IMR-90 (cell line): Measurements from ENCODE around the gene REST. TPM values are rescaled to one million over a fixed set of nuclear protein-coding genes. Genes with fewer than 3 reads are reported as not detected.

ENCODE experiments used
- ATAC-seq: fragments of 200-7000 bp; cut with Tn5 transposase; 2 replicates; pipeline ENCODE4 v1.9.1; 2020; ENCODE audit warnings: low read depth, mild to moderate bottlenecking, moderate library complexity
- BruUV-seq: library from RNA; stranded (reverse); fragments of 400-500 nt; replicated peaks from 2 replicates; lab custom pipeline; 2021; lab: Mats Ljungman, UMichigan
- CTCF ChIA-PET: fragments of 300-600 bp; formaldehyde crosslinking; extraction: SDS; loops from one replicate; lab custom pipeline; 2021; ENCODE audit warnings: antibody characterized with exemption; lab: Yijun Ruan, JAX
- POLR2A ChIA-PET: fragments of 300-600 bp; sonication (Branson Sonifier 250); formaldehyde crosslinking; loops from one replicate; lab custom pipeline; 2022; ENCODE audit warnings: antibody characterized with exemption; ENCODE audit not compliant: unreplicated experiment; lab: Charles Lee
- DNase-seq: peaks from one replicate; pipeline ENCODE4 v3.0.0; 2013
- H2AFZ ChIP-seq: replicated peaks from 2 replicates; pipeline ENCODE3; 2013; ENCODE audit warnings: low read length, mild to moderate bottlenecking; ENCODE audit not compliant: poor library complexity
- H2AK5ac ChIP-seq: 2 replicates; pipeline ENCODE4 v1.6.1; 2013; ENCODE audit warnings: low read depth, low read length, inconsistent platforms
- H2AK9ac ChIP-seq: replicated peaks from 2 replicates; pipeline ENCODE3; 2013; ENCODE audit warnings: mild to moderate bottlenecking, low read depth, low read length, moderate library complexity; ENCODE audit not compliant: poor library complexity
- H2BK120ac ChIP-seq: 2 replicates; pipeline ENCODE4 v1.6.1; 2013; ENCODE audit warnings: low read depth, low read length, inconsistent platforms
- H2BK15ac ChIP-seq: 3 replicates; pipeline ENCODE4 v1.6.1; 2013; ENCODE audit warnings: low read depth, low read length, inconsistent platforms
- H2BK20ac ChIP-seq: 2 replicates; pipeline ENCODE4 v1.6.1; 2013; ENCODE audit warnings: low read depth, mild to moderate bottlenecking, inconsistent platforms, low read length, moderate library complexity
- H2BK5ac ChIP-seq: 2 replicates; pipeline ENCODE4 v1.6.1; 2013; ENCODE audit warnings: mild to moderate bottlenecking, low read depth, low read length, inconsistent platforms; ENCODE audit not compliant: poor library complexity, severe bottlenecking
- H3K14ac ChIP-seq: replicated peaks from 2 replicates; pipeline ENCODE4 v1.6.1; 2013; ENCODE audit warnings: low read depth, low read length, inconsistent platforms
- H3K18ac ChIP-seq: 2 replicates; pipeline ENCODE4 v1.6.1; 2013; ENCODE audit warnings: low read depth, low read length, control low read depth
- H3K23ac ChIP-seq: 2 replicates; pipeline ENCODE4 v1.6.1; 2013; ENCODE audit warnings: low read depth, low read length, inconsistent platforms
- H3K27ac ChIP-seq: 2 replicates; pipeline ENCODE4 v1.5.1; 2013; ENCODE audit warnings: mild to moderate bottlenecking, control low read depth, low read length; ENCODE audit not compliant: insufficient read depth
- H3K27me3 ChIP-seq: 2 replicates; pipeline ENCODE4 v1.6.1; 2013; ENCODE audit warnings: low read length; ENCODE audit not compliant: control insufficient read depth, insufficient read depth
- H3K36me3 ChIP-seq: 2 replicates; pipeline ENCODE4 v1.6.1; 2013; ENCODE audit warnings: low read length, mixed read lengths; ENCODE audit not compliant: control insufficient read depth, insufficient read depth
- H3K4ac ChIP-seq: 2 replicates; pipeline ENCODE4 v1.6.1; 2013; ENCODE audit warnings: low read depth, low read length, inconsistent platforms
- H3K4me1 ChIP-seq: 2 replicates; pipeline ENCODE4 v1.6.1; 2013; ENCODE audit warnings: low read length, mixed read lengths; ENCODE audit not compliant: control insufficient read depth, insufficient read depth
- H3K4me2 ChIP-seq: 2 replicates; pipeline ENCODE4 v1.6.1; 2013; ENCODE audit warnings: low read depth, mild to moderate bottlenecking, control low read depth, low read length, moderate library complexity
- H3K4me3 ChIP-seq: 2 replicates; pipeline ENCODE4 v1.5.1; 2013; ENCODE audit warnings: low read depth, mild to moderate bottlenecking, control low read depth, low read length, moderate library complexity; ENCODE audit not compliant: insufficient read depth
- H3K56ac ChIP-seq: 2 replicates; pipeline ENCODE4 v1.6.1; 2013; ENCODE audit warnings: low read length, inconsistent platforms; ENCODE audit not compliant: insufficient read depth; ENCODE audit errors: extremely low read depth
- H3K79me1 ChIP-seq, 2 experiments: 2 replicates each; pipeline ENCODE4 v1.6.1; 2013; ENCODE audit warnings: low read length in 2 of 2, inconsistent platforms in 1 of 2, low read depth in 1 of 2
- H3K9ac ChIP-seq: 2 replicates; pipeline ENCODE4 v1.6.1; 2013; ENCODE audit warnings: low read depth, low read length, control low read depth
- H3K9me1 ChIP-seq: 2 replicates; pipeline ENCODE4 v1.6.1; 2013; ENCODE audit warnings: low read length, inconsistent platforms; ENCODE audit not compliant: insufficient read depth
- H3K9me3 ChIP-seq: 2 replicates; pipeline ENCODE4 v1.6.1; 2013; ENCODE audit warnings: low read length; ENCODE audit not compliant: control insufficient read depth, insufficient read depth
- H4K20me1 ChIP-seq: 2 replicates; pipeline ENCODE4 v1.6.1; 2013; ENCODE audit warnings: low read length, inconsistent platforms; ENCODE audit not compliant: insufficient read depth
- H4K5ac ChIP-seq: 2 replicates; pipeline ENCODE4 v1.6.1; 2013; ENCODE audit warnings: mild to moderate bottlenecking, low read depth, low read length, control low read depth
- H4K8ac ChIP-seq, 2 experiments: 2 replicates each; pipeline ENCODE4 v1.6.1; 2013; ENCODE audit warnings: low read depth in 2 of 2, low read length in 2 of 2, control low read depth in 1 of 2, inconsistent platforms in 1 of 2
- H4K91ac ChIP-seq: 2 replicates; pipeline ENCODE4 v1.6.1; 2013; ENCODE audit warnings: low read depth, low read length, inconsistent platforms; ENCODE audit not compliant: insufficient read depth
- BHLHE40 ChIP-seq: fragments of 150-350 bp; IDR thresholded peaks from 2 replicates; pipeline ENCODE4 v1.6.1; 2016; ENCODE audit warnings: mild to moderate bottlenecking, low read depth, low read length
- CHD1 ChIP-seq: IDR thresholded peaks from 2 replicates; pipeline ENCODE4 v1.6.1; 2012; ENCODE audit warnings: low read depth, low read length, improper control_type of control experiment
- FOS ChIP-seq: fragments of 150-350 bp; IDR thresholded peaks from 2 replicates; pipeline ENCODE4 v1.6.1; 2016; ENCODE audit warnings: low read depth, low read length
- MAFK ChIP-seq: IDR thresholded peaks from 2 replicates; pipeline ENCODE4 v1.6.1; 2012; ENCODE audit warnings: low read depth, low read length, improper control_type of control experiment
- MXI1 ChIP-seq: IDR thresholded peaks from 2 replicates; pipeline ENCODE4 v1.6.1; 2012; ENCODE audit warnings: low read depth, mild to moderate bottlenecking, low read length, moderate library complexity, borderline replicate concordance
- NFE2L2 ChIP-seq: fragments of 150-350 bp; IDR thresholded peaks from 2 replicates; pipeline ENCODE4 v1.6.1; 2016; ENCODE audit warnings: low read depth, mild to moderate bottlenecking, low read length
- POLR2A ChIP-seq: IDR thresholded peaks from 2 replicates; pipeline ENCODE4 v1.6.1; 2012; ENCODE audit warnings: mild to moderate bottlenecking, low read depth, low read length
- RAD21 ChIP-seq: IDR thresholded peaks from 2 replicates; pipeline ENCODE4 v1.6.1; 2012; ENCODE audit warnings: low read length, improper control_type of control experiment
- RCOR1 ChIP-seq: IDR thresholded peaks from 2 replicates; pipeline ENCODE4 v1.6.1; 2012; ENCODE audit warnings: mild to moderate bottlenecking, low read length, improper control_type of control experiment; ENCODE audit not compliant: insufficient replicate concordance
- RFX5 ChIP-seq: IDR thresholded peaks from 2 replicates; pipeline ENCODE4 v1.8.0; 2012; ENCODE audit warnings: low read depth, mild to moderate bottlenecking, low read length, moderate library complexity
- SMC3 ChIP-seq: fragments of 150-350 bp; IDR thresholded peaks from 2 replicates; pipeline ENCODE4 v1.6.1; 2016; ENCODE audit warnings: low read depth, mild to moderate bottlenecking, antibody characterized with exemption, low read length, moderate library complexity
- USF2 ChIP-seq: fragments of 150-350 bp; IDR thresholded peaks from 2 replicates; pipeline ENCODE4 v1.6.1; 2017; ENCODE audit warnings: mild to moderate bottlenecking, antibody characterized with exemption, low read length, low read depth
- WGBS, 2 experiments: methylation state at CpG; one replicate each; pipeline versions ENCODE4 v1.1.5 to v1.1.7; 2013; ENCODE audit warnings: missing lambda C conversion rate in 2 of 2; ENCODE audit not compliant: insufficient read length in 1 of 2; ENCODE audit errors: extremely low coverage in 2 of 2; 5-methylcytosine and 5-hydroxymethylcytosine counted together
- dilution Hi-C: fragments of 300-500 bp; cut with HindIII; formaldehyde crosslinking; loops from one replicate; pipeline ENCODE4 v1.14.3; 2018; ENCODE audit warnings: low sequenced_read_pairs; ENCODE audit not compliant: unreplicated experiment
- in situ Hi-C: fragments of 300-500 bp; cut with MboI; formaldehyde crosslinking; loops from 3 replicates; pipeline ENCODE4 v1.14.3; 2019; ENCODE audit warnings: low sequenced_read_pairs, inconsistent platforms, mixed read lengths
- intact Hi-C: fragments of 100-400 bp; cut with micrococcal nuclease; formaldehyde crosslinking; loops from 2 replicates; pipeline ENCODE4 v1.10.0; 2022
- polyA plus RNA-seq, 3 experiments: library from polyadenylated mRNA; depleted of rRNA; stranded (reverse); fragments of >200 nt; gene quantifications; 2 replicates each; pipeline ENCODE4 v1.2.3, GENCODE V29; 2012; ENCODE audit warnings: low replicate concordance in 1 of 3
- total RNA-seq: library from RNA; depleted of rRNA; stranded (reverse); fragments of >200 nt; gene quantifications from 2 replicates; pipeline ENCODE4 v1.2.3, GENCODE V29; 2012
- TF ChIP-seq, protein P1 (sequence below): fragments of 150-350 bp; IDR thresholded peaks from 2 replicates; pipeline ENCODE4 v1.6.1; 2016; ENCODE audit warnings: low read depth, mild to moderate bottlenecking, low read length, moderate library complexity, borderline replicate concordance

Gene REST
- total and polyA plus RNA-seq, 2 of the 4 experiments (the other 2 are of a cell fraction) = 10.0 to 66.9 TPM

DNA sequence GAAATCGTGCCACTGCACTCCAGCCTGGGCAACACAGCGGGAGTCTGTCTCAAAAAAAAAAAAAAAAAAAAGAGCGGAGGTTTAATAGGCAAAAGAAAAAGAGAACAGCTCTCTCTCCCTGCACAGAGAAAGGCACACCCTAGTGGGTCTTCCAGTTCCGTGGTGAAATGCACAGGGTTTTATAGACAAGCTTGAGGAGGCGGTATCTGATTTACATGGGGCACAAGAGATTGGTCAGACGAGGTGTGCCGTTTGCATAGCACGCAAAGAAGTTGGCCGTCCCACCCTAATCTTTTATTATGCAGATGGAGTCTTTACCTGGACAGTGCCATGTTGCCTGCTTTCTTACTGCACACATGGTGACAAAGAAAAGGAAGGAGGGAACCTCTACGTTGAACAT lies 33.5 kb upstream of the REST start:
- POLR2A ChIA-PET = no interaction called here
- Histone ChIP-seq H2BK15ac (no peak overlapping the region), H2AFZ (no peak overlapping the region), H3K56ac (no peak overlapping the region), H3K4me2 (no peak overlapping the region), H3K14ac (no peak overlapping the region), H2BK5ac (no peak overlapping the region), H3K4me3 (no peak overlapping the region), H3K4ac (no peak overlapping the region), H2AK9ac (no peak overlapping the region), H3K9ac (no peak overlapping the region), H4K20me1 (no peaks in the 10 kb centered on the region), H3K18ac (no peak overlapping the region), H3K9me1 (no peaks in the 10 kb centered on the region), H3K79me1 (no peaks in the 10 kb centered on the region), H3K9me3 (no peaks in the 10 kb centered on the region), H2AK5ac (no peak overlapping the region), H2BK20ac (no peak overlapping the region), H3K27ac (no peak overlapping the region), H2BK120ac (no peak overlapping the region), H4K91ac (no peak overlapping the region), H3K27me3 (peaks cover 1% of the 10 kb centered on the region; the same call in 1 of the 2 replicates), H3K36me3 (no peaks in the 10 kb centered on the region), H3K4me1 (peaks cover 3% of the 10 kb centered on the region; the same call in 1 of the 2 replicates), H3K23ac (no peak overlapping the region), H4K8ac (no peak overlapping the region), H4K5ac (no peak overlapping the region)
- in situ Hi-C loops = loop anchor here (25.0 kb wide), 1 partner anchor 112 kb away; no protein-coding TSS in a partner anchor
- no TSS peak for BruUV-seq
- TF ChIP-seq FOS (no peak), RFX5 (no peak), USF2 (no peak), NFE2L2 (no peak), MXI1 (no peak), MAFK (no peak), BHLHE40 (no peak), POLR2A (no peak), RCOR1 (no peak), CHD1 (no peak), SMC3 (no peak), RAD21 (no peak)
- TF ChIP-seq, protein P1, sequence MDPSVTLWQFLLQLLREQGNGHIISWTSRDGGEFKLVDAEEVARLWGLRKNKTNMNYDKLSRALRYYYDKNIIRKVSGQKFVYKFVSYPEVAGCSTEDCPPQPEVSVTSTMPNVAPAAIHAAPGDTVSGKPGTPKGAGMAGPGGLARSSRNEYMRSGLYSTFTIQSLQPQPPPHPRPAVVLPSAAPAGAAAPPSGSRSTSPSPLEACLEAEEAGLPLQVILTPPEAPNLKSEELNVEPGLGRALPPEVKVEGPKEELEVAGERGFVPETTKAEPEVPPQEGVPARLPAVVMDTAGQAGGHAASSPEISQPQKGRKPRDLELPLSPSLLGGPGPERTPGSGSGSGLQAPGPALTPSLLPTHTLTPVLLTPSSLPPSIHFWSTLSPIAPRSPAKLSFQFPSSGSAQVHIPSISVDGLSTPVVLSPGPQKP = no peak
- intact Hi-C loops = no loop called here
- WGBS, 2 experiments = no CpG with 5 or more reads among the region's 10 CpGs
- CTCF ChIA-PET = no interaction called here
- no peak for DNase-seq
- dilution Hi-C loops = no loop called here
- no peak for ATAC-seq
